Uterus (tissue), 4 donors: ENCODE results near the gene PML. TPM values are rescaled to one million over a fixed set of nuclear protein-coding genes. Genes with fewer than 3 reads are reported as not detected.

Experiments
- DNase-seq, 2 donors: peaks; one replicate each; pipeline ENCODE4 v3.0.0-alpha.2; 2019 to 2020
- H3K27ac ChIP-seq, 2 donors: fragments of 200-600 bp; sonication (generic); 1 replicate in 1 of 2; 2 replicates in 1 of 2; pipeline ENCODE4 v1.5.1; 2016 to 2018
- H3K27me3 ChIP-seq, 2 donors: fragments of 200-600 bp; sonication (generic); one replicate each; pipeline ENCODE4 v1.5.1; 2018 to 2019; ENCODE audit warnings: control low read depth in 1 of 2
- H3K36me3 ChIP-seq, 2 donors: fragments of 200-600 bp; sonication (generic); one replicate each; pipeline ENCODE4 v1.5.1; 2019; ENCODE audit warnings: control low read depth in 1 of 2
- H3K4me1 ChIP-seq, 2 donors: fragments of 200-600 bp; sonication (generic); one replicate each; pipeline ENCODE4 v1.5.1; 2018 to 2019; ENCODE audit warnings: control low read depth in 1 of 2
- H3K4me3 ChIP-seq, 2 donors: fragments of 200-600 bp; sonication (generic); 1 replicate in 1 of 2; 2 replicates in 1 of 2; pipeline ENCODE4 v1.5.1; 2018 to 2019; ENCODE audit warnings: mild to moderate bottlenecking in 1 of 2
- H3K9me3 ChIP-seq, 2 donors: fragments of 200-600 bp; sonication (generic); one replicate each; pipeline ENCODE4 v1.5.1; 2019; ENCODE audit warnings: control low read depth in 1 of 2
- CTCF ChIP-seq, 4 experiments: fragments of 200-600 bp in 2 of 4; fragments of 450-650 bp in 2 of 4; sonication (generic) in 2 of 4; IDR thresholded peaks; one replicate each; pipeline ENCODE4 v1.5.1; 2016 to 2019; ENCODE audit warnings: antibody characterized with exemption in 4 of 4, mild to moderate bottlenecking in 2 of 4, moderate library complexity in 1 of 4
- POLR2A ChIP-seq, 2 donors: fragments of 450-650 bp; IDR thresholded peaks; one replicate each; pipeline ENCODE4 v1.6.1; 2016; ENCODE audit warnings: antibody characterized with exemption in 2 of 2, mild to moderate bottlenecking in 1 of 2, moderate library complexity in 1 of 2
- intact Hi-C: fragments of 100-400 bp; cut with DNase I; formaldehyde crosslinking; loops from one replicate; pipeline ENCODE4 v1.15.1; 2023; ENCODE audit warnings: low total_unique reads
- total RNA-seq, 4 donors: library from RNA; depleted of rRNA in 3 of 4; stranded (reverse); fragments of >200 nt in 3 of 4; gene quantifications; one replicate each; pipeline versions ENCODE4 v1.1.0 to v1.2.4, GENCODE V29; 2014 to 2023
- donor health status: DM: yes; HTN: yes; CAD: no.

PML gene
- total RNA-seq, 4 donors from 2014 or later: 39.0 to 118 (median 78.3) TPM

DNA sequence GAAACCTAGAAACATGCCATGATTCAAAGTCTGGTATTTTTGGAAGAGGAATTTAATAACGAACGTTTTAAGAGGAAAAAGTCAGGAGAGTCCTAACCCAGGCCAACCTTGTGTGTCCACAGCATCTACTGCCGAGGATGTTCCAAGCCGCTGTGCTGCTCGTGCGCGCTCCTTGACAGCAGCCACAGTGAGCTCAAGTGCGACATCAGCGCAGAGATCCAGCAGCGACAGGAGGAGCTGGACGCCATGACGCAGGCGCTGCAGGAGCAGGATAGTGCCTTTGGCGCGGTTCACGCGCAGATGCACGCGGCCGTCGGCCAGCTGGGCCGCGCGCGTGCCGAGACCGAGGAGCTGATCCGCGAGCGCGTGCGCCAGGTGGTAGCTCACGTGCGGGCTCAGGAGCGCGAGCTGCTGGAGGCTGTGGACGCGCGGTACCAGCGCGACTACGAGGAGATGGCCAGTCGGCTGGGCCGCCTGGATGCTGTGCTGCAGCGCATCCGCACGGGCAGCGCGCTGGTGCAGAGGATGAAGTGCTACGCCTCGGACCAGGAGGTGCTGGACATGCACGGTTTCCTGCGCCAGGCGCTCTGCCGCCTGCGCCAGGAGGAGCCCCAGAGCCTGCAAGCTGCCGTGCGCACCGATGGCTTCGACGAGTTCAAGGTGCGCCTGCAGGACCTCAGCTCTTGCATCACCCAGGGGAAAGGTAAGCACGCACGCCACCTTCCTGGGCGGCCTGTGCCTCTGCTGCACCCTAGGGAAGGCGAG is 28.4 kb downstream of the PML start:
- Histone ChIP-seq H3K4me3 (no peak overlapping the region), H3K9me3 (no peaks in the 10 kb centered on the region), H3K4me1 (peaks cover 0 to 4% of the 10 kb centered on the region in 2 donors), H3K36me3 (no peaks in the 10 kb centered on the region), H3K27me3 (no peaks in the 10 kb centered on the region), H3K27ac (no peak overlapping the region)
- TF ChIP-seq POLR2A (IDR thresholded peaks at IDR 0.05) (no peak), CTCF (IDR thresholded peaks at IDR 0.05) (no peak)
- no peak for DNase-seq
- intact Hi-C loops: no loop called here

- Histone ChIP-seq H3K36me3 (no peaks in the 10 kb centered on the region), H3K9me3 (no peaks in the 10 kb centered on the region), H3K4me3 (no peak overlapping the region), H3K27ac (peak overlapping the region; percentile 9 to 17), H3K4me1 (peaks cover 0 to 7% of the 10 kb centered on the region in 2 donors), H3K27me3 (no peaks in the 10 kb centered on the region)
- DNase-seq: no peak
- intact Hi-C loops: no loop called here
- TF ChIP-seq POLR2A (IDR thresholded peaks at IDR 0.05): no peak
- no peak for TF ChIP-seq CTCF (IDR thresholded peaks at IDR 0.05)
Observed at GRCh38 chr15:74024687-74025086, 30.2 kb downstream of the PML start.

- peak overlapping the region in 1 of 2 donors; percentile 10 for H3K27ac ChIP-seq
- H3K9me3 ChIP-seq: no peaks in the 10 kb centered on the region
- DNase-seq: no peak
- H3K4me1 ChIP-seq: peaks cover 0 to 7% of the 10 kb centered on the region in 2 donors
- H3K4me3 ChIP-seq: no peak overlapping the region
- H3K36me3 ChIP-seq: no peaks in the 10 kb centered on the region
- TF ChIP-seq CTCF (IDR thresholded peaks at IDR 0.05) (no peak), POLR2A (IDR thresholded peaks at IDR 0.05) (no peak)
- intact Hi-C loops: no loop called here
- no peaks in the 10 kb centered on the region for H3K27me3 ChIP-seq
Observed at GRCh38 chr15:74025436-74025835, 30.9 kb downstream of the PML start.

GRCh38 chr15:74027688-74028087 is 33.2 kb downstream of the PML start:
- no peak for DNase-seq
- H3K27me3 ChIP-seq: no peaks in the 10 kb centered on the region
- H3K4me3 ChIP-seq: no peak overlapping the region
- H3K27ac ChIP-seq: peak overlapping the region; percentile 45 to 46
- H3K36me3 ChIP-seq: no peaks in the 10 kb centered on the region
- intact Hi-C loops: no loop called here
- H3K4me1 ChIP-seq: peaks cover 0 to 7% of the 10 kb centered on the region in 2 donors
- TF ChIP-seq CTCF (IDR thresholded peaks at IDR 0.05) (no peak), POLR2A (IDR thresholded peaks at IDR 0.05) (no peak)
- H3K9me3 ChIP-seq: no peaks in the 10 kb centered on the region

- Histone ChIP-seq H3K9me3 (no peaks in the 10 kb centered on the region), H3K36me3 (no peaks in the 10 kb centered on the region), H3K27me3 (no peaks in the 10 kb centered on the region), H3K27ac (peak overlapping the region; percentile 45 to 46), H3K4me1 (peaks cover 0 to 7% of the 10 kb centered on the region in 2 donors), H3K4me3 (no peak overlapping the region)
- TF ChIP-seq POLR2A (IDR thresholded peaks at IDR 0.05) (no peak), CTCF (IDR thresholded peaks at IDR 0.05) (no peak)
- intact Hi-C loops: no loop called here
- no peak for DNase-seq
Observed at GRCh38 chr15:74028646-74029045, 34.1 kb downstream of the PML start.
